SIG-M5 treated with dmso at 0.1 percent for 504 hours (cell line): ENCODE measurements around the gene SLC22A23.

ENCODE experiments used
- DNase-seq: peaks from one replicate; lab custom pipeline; 2025; ENCODE audit not compliant: unreplicated experiment; lab: John Stamatoyannopoulos, UW

SLC22A23 gene

GRCh38 chr6:3355358-3356055 is 101.3 kb downstream of the SLC22A23 start:
- no peak for DNase-seq

- no peak for DNase-seq
Measured at GRCh38 chr6:3355011-3355357, 101.9 kb downstream of the SLC22A23 start.

GRCh38 chr6:3353939-3354338 is 102.9 kb downstream of the SLC22A23 start:
- no peak for DNase-seq

GRCh38 chr6:3353213-3353903 is 103.5 kb downstream of the SLC22A23 start:
- DNase-seq = no peak

GRCh38 chr6:3352678-3353077 is 104.2 kb downstream of the SLC22A23 start:
- no peak for DNase-seq

GRCh38 chr6:3351829-3352524 is 104.9 kb downstream of the SLC22A23 start:
- DNase-seq = no peak

- no peak for DNase-seq
Measured at GRCh38 chr6:3351105-3351676, 105.7 kb downstream of the SLC22A23 start.

GRCh38 chr6:3350252-3350796 is 106.5 kb downstream of the SLC22A23 start:
- no peak for DNase-seq

- DNase-seq = no peak
Measured at GRCh38 chr6:3349388-3350251, 107.2 kb downstream of the SLC22A23 start.

GRCh38 chr6:3348821-3349220 is 108.0 kb downstream of the SLC22A23 start:
- DNase-seq = no peak

GRCh38 chr6:3347826-3348225 is 109.0 kb downstream of the SLC22A23 start:
- DNase-seq = no peak

- no peak for DNase-seq
Measured at GRCh38 chr6:3347247-3347646, 109.6 kb downstream of the SLC22A23 start.

- DNase-seq = no peak
Measured at GRCh38 chr6:3346476-3346875, 110.4 kb downstream of the SLC22A23 start.

GRCh38 chr6:3345836-3346235 is 111.0 kb downstream of the SLC22A23 start:
- DNase-seq = no peak

- DNase-seq = no peak
Measured at GRCh38 chr6:3343089-3343883, 113.6 kb downstream of the SLC22A23 start.

GRCh38 chr6:3341467-3341866 is 115.4 kb downstream of the SLC22A23 start:
- DNase-seq = no peak

GRCh38 chr6:3340894-3341293 is 116.0 kb downstream of the SLC22A23 start:
- no peak for DNase-seq

GRCh38 chr6:3340358-3340802 is 116.5 kb downstream of the SLC22A23 start:
- no peak for DNase-seq

- DNase-seq = no peak
Measured at GRCh38 chr6:3339811-3340210, 117.0 kb downstream of the SLC22A23 start.
